ENCODE results near the gene IRS4. TPM values are rescaled to one million over a fixed set of nuclear protein-coding genes. Genes with fewer than 3 reads are reported as not detected.

The IRS4 gene
- total RNA-seq, 4 donors from 2014 or later, result not detected

DNA sequence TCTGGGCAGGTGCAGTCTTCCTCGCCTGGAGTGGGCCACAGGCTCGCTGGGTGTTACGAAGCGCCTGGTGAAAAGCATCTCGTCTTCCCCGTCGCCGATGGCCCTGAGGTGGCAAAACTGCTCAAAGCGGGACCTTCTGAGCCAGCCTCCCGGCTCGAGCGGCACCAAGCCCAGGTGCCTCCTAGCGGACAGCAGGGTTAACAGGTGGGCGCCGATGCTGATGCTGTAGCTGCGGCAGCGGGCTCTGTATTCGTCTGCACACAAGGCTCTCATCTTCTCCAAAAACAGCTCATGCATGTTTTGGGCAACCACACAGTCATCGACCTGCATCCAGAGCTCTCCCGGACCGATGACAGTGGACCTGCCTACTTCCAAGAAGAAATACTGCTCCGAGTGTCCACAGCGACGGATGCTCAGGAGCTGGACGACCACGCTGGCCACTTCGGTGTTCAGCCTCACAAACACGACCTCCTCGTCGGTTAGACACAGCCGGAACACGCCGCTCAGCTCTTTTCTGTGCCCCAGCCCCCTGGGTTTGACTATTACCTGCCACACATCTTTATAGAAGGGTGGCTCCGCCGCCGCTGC, 1.2 kb downstream of the IRS4 start:
- TF ChIP-seq, protein P1, sequence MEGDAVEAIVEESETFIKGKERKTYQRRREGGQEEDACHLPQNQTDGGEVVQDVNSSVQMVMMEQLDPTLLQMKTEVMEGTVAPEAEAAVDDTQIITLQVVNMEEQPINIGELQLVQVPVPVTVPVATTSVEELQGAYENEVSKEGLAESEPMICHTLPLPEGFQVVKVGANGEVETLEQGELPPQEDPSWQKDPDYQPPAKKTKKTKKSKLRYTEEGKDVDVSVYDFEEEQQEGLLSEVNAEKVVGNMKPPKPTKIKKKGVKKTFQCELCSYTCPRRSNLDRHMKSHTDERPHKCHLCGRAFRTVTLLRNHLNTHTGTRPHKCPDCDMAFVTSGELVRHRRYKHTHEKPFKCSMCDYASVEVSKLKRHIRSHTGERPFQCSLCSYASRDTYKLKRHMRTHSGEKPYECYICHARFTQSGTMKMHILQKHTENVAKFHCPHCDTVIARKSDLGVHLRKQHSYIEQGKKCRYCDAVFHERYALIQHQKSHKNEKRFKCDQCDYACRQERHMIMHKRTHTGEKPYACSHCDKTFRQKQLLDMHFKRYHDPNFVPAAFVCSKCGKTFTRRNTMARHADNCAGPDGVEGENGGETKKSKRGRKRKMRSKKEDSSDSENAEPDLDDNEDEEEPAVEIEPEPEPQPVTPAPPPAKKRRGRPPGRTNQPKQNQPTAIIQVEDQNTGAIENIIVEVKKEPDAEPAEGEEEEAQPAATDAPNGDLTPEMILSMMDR (IDR thresholded peaks at IDR 0.05), result no peak
- ATAC-seq (ENCODE audit: low FRiP score) (peak; percentile 13), DNase-seq (ENCODE audit: low spot score) (no peak)

DNA sequence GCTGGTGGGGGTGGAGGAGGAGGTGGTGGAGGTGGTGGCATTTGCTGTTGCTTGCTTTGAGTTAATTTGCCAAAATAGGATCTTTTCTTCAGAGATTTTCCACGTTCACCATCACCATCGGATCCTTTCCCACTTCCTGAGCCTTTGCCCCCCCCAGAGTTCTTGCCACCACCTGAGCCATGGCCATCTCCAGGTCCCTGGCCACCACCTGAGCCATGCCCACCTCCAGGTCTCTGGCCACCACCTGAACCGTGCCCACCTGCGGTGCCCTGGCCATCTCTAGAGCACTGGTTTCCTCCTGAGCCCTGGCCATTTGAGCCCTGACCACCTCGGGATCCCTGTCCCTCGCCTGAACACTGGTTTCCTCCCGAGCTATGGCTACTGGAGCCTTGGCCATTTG, 1.9 kb downstream of the IRS4 start:
- no peak for ATAC-seq (ENCODE audit: low FRiP score)
- no peak for DNase-seq (ENCODE audit: low spot score)
- TF ChIP-seq, protein P1 (IDR thresholded peaks at IDR 0.05), result no peak

DNA sequence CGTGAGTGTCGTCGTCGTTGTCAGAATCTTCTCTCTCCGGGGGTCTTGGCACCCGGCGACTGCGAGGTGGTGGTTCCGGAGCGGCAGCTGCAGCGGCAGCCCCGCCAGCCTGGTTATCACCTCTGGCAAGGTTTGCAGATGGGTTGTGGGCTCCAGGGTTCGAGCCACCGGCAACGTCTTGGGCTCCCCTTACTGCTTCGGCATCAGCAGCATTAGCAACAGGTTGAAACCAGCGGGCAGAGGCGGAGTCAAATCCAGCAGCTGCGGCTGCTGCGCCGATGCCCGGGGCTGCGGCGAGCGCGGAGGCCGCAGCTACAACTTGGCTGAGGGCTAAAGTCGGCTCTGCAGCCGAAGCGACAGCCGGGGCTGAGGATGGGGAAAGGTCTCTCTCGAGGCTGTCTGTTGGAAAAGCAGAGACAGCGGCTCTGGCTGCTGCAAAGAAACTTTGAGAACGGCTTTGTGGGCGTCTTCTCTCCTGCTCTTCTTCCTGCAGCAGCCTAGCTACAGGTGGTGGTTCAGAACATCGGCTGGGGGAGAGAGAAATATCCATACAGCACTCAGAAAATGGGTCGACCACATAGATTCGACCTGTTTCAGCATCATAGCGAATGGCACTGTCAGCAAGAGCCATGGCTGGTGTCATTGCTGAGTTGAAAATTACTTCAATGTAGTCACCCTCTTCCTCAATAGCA, 3.6 kb downstream of the IRS4 start:
- ATAC-seq (ENCODE audit: low FRiP score) (no peak), DNase-seq (ENCODE audit: low spot score) (no peak)
- TF ChIP-seq, protein P1 (IDR thresholded peaks at IDR 0.05), result no peak

DNA sequence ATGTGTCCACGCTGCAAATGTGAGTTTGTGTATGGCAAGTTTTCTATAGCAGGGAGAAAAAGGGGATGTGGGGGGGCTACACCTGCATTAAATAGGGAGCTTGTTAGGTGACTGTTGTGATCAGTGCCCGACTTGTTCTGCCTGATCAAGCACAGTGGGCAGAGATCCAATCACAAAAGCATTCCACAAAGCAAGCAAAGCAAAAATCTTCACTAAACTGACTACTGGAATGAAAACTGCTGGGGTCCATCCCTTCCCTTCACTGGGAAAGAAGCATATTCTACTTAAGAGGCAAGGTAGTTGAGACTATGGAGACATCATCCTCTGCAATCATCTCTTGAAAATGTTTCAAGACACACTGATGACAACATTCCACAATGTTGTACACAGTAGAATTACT, 5.2 kb downstream of the IRS4 start:
- DNase-seq (ENCODE audit: low spot score) (no peak), ATAC-seq (ENCODE audit: low FRiP score) (no peak)
- TF ChIP-seq, protein P1 (IDR thresholded peaks at IDR 0.05), result no peak

DNA sequence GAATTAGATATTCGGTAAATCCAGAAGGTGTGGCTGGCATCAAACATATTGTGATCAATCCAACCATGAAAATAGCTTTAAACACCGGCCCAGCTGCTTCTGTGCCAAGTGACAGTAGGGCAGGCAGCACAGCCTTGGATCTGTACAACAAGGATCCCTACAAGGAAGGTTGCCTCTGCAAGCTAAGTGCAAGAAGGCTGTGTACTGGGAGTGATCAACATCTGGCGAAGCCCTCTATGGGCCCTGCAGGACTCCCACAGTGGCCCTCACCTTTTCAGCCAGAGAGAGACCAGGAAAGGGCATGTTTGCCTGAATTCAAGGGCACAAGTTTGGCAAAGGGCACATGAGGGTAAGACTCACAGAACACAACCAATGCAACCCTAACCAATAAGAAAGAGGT, 9.6 kb downstream of the IRS4 start:
- no peak for ATAC-seq (ENCODE audit: low FRiP score)
- TF ChIP-seq, protein P1 (IDR thresholded peaks at IDR 0.05), result no peak
- no peak for DNase-seq (ENCODE audit: low spot score)

DNA sequence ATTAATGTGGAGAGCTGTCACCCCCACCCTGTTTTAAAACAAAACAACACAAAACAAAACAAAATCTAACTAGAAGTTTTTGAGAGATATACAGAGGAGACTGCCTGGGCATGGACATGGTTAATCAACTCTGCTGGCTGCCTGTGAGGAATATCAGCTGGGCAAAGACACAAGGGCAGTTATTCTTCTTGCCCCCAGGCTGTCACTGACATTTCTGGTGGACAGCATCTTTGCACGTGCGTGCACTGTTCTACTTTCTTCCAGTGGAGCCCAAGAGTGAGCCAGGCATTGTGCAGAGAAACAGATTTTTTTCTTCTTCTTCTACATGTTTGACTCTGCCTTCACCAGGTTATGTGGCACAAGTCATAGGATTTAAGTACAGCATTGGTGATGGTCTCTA, 13.8 kb downstream of the IRS4 start:
- DNase-seq (ENCODE audit: low spot score) (no peak), ATAC-seq (ENCODE audit: low FRiP score) (no peak)
- TF ChIP-seq, protein P1 (IDR thresholded peaks at IDR 0.05), result no peak

DNA sequence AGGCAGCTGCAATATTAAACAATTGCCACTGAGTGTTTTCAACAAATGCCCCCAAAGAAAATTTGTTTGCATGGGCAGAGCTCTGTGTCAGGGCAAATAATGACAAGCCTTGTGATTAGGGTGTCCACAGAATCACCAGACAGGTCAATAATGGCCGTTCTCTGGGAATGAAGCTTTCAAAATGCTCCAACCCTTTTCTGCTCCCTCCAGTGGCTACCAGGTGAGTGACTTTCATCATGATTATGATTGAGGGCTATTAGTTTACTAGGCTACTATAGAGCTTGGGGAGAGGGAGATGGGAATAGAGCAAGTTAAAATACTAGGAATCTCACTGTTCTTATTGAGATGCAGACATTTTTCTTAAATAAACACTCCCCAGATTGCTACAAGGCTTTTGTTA, 23.5 kb downstream of the IRS4 start:
- DNase-seq (ENCODE audit: low spot score), result no peak
- ATAC-seq (ENCODE audit: low FRiP score), result no peak
- TF ChIP-seq, protein P1 (IDR thresholded peaks at IDR 0.05), result no peak

All from omental fat pad (tissue), 4 donors.